Activated B cell treated with CpG ODN at 0.5 μM for 24 hours (primary cell): ENCODE results near the gene MACROD2. TPM values are rescaled to one million over a fixed set of nuclear protein-coding genes. Genes with fewer than 3 reads are reported as not detected.

Source experiments
- ATAC-seq: fragments of 200-7000 bp; cut with Tn5 transposase; one replicate; pipeline ENCODE4 v1.10.0; 2021; ENCODE audit warnings: low read depth, mild to moderate bottlenecking, moderate library complexity
- CTCF ChIA-PET: fragments of 350-600 bp; sonication (Branson Sonifier 250); formaldehyde crosslinking; loops from one replicate; lab custom pipeline; 2021; ENCODE audit warnings: antibody characterized with exemption; lab: Charles Lee
- POLR2A ChIA-PET: fragments of 350-600 bp; sonication (Branson Sonifier 250); formaldehyde crosslinking; loops from one replicate; lab custom pipeline; 2021; ENCODE audit warnings: antibody characterized with exemption; lab: Charles Lee
- DNase-seq: peaks from one replicate; pipeline ENCODE4 v3.0.0; 2022
- H3K27ac Mint-ChIP-seq: one replicate; pipeline ENCODE4 v1.8.0; 2020; ENCODE audit warnings: mixed read lengths
- H3K27me3 Mint-ChIP-seq: one replicate; pipeline ENCODE4 v1.8.0; 2021; ENCODE audit warnings: mixed read lengths
- H3K36me3 Mint-ChIP-seq: one replicate; pipeline ENCODE4 v1.8.0; 2021; ENCODE audit warnings: low read depth, mixed read lengths
- H3K4me1 Mint-ChIP-seq: one replicate; pipeline ENCODE4 v1.8.0; 2021; ENCODE audit warnings: mixed read lengths
- H3K4me3 Mint-ChIP-seq: one replicate; pipeline ENCODE4 v1.8.0; 2020; ENCODE audit warnings: mild to moderate bottlenecking, mixed read lengths
- H3K9me3 Mint-ChIP-seq: one replicate; pipeline ENCODE4 v1.8.0; 2020; ENCODE audit warnings: mixed read lengths
- intact Hi-C: fragments of 100-400 bp; cut with micrococcal nuclease; formaldehyde crosslinking; loops from one replicate; pipeline ENCODE4 v1.15.1; 2024
- total RNA-seq: library from RNA; stranded (reverse); gene quantifications from 2 replicates; pipeline ENCODE4 v1.2.3, GENCODE V29; 2022
- TF ChIP-seq, protein P1 (sequence below): fragments of 200-600 bp; IDR thresholded peaks from one replicate; pipeline ENCODE4 v1.8.0; 2022; ENCODE audit warnings: antibody characterized with exemption, mild to moderate bottlenecking

MACROD2 gene
- total RNA-seq, 1 donor from 2014 or later: 55.1 TPM

DNA sequence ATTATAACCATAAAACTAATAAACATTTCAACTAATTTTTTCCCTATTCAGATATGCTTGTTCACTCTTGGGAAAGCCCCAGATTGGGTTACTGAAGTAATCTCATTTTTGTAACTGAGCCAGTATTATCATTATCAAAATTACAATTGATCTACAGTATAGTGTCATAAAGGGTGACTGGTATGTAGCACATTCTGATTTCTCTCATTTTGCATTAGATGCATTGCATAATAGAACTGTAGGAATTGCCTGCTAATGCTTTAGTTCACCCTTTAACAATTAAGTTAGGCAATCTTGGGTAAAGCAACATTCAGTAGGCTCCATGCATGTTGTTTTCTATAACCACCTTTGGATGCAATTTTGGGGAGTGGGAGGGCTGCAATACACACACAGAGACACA lies 492.9 kb downstream of the MACROD2 start:
- Mint-ChIP-seq H3K27ac (no peak overlapping the region), H3K4me3 (no peak overlapping the region), H3K4me1 (no peaks in the 10 kb centered on the region), H3K36me3 (no peaks in the 10 kb centered on the region), H3K27me3 (no peaks in the 10 kb centered on the region), H3K9me3 (no peaks in the 10 kb centered on the region)
- intact Hi-C loops: no loop called here
- POLR2A ChIA-PET: no interaction called here
- CTCF ChIA-PET: no interaction called here
- ATAC-seq: no peak
- DNase-seq: no peak
- TF ChIP-seq, protein P1, sequence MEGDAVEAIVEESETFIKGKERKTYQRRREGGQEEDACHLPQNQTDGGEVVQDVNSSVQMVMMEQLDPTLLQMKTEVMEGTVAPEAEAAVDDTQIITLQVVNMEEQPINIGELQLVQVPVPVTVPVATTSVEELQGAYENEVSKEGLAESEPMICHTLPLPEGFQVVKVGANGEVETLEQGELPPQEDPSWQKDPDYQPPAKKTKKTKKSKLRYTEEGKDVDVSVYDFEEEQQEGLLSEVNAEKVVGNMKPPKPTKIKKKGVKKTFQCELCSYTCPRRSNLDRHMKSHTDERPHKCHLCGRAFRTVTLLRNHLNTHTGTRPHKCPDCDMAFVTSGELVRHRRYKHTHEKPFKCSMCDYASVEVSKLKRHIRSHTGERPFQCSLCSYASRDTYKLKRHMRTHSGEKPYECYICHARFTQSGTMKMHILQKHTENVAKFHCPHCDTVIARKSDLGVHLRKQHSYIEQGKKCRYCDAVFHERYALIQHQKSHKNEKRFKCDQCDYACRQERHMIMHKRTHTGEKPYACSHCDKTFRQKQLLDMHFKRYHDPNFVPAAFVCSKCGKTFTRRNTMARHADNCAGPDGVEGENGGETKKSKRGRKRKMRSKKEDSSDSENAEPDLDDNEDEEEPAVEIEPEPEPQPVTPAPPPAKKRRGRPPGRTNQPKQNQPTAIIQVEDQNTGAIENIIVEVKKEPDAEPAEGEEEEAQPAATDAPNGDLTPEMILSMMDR: no peak

DNA sequence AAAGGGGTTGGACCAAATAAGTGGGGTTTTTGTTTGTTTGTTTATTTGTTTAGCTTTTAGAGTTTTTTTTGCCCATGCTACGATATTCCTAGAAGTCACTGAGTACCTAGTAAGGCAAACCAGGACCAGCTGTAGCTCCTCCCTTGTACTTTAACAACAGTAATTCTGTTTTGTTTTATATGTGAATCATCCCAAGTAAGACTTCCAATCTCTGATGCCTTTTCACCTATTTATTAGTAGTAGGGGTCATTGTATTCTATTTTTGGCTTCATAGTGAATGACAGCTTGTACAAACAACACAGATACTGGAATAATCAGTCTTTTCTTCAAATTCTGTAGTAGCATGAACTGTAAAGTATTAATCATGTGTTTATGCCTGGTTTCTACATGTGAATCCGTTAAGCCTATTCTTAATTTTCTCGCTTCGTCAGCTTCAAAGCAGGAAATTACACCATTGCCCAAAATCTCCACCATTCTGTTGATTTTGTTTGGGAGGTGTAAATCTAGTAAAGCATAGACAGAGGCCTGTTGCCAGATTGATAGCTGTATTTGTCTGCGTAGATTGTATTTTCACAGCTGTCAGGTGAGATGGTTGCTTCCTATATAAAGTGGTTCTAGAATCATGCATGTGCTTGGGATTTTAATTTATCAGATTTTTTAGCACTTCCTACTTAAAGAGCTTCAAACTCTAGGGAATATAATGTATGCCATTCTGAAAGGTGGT lies 493.6 kb downstream of the MACROD2 start:
- H3K9me3 Mint-ChIP-seq: no peaks in the 10 kb centered on the region
- ChIA-PET POLR2A (no interaction called here), CTCF (no interaction called here)
- ATAC-seq (no peak), DNase-seq (no peak)
- no peaks in the 10 kb centered on the region for H3K36me3 Mint-ChIP-seq
- TF ChIP-seq, protein P1: no peak
- H3K27ac Mint-ChIP-seq: no peak overlapping the region
- no peaks in the 10 kb centered on the region for H3K27me3 Mint-ChIP-seq
- no peaks in the 10 kb centered on the region for H3K4me1 Mint-ChIP-seq
- intact Hi-C loops: no loop called here
- H3K4me3 Mint-ChIP-seq: no peak overlapping the region

DNA sequence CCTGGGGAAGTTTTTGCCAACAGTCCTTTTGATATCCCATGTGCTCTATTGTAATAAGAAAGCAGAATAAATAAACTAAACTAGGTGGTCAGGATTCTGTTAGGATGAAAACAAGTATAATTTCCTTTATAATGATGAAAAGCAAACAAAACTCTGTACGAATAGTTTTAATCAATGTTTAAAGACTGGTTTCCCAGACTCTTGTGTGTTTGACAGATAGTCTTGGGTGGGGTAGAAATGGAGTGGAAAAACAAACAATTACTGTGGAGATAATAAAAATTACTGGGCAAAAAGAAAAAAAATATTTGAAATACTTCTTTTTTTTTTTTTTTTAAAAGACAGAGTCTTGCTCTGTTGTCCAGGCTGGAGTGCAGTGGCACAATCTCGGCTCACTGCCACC lies 494.2 kb downstream of the MACROD2 start:
- DNase-seq: no peak
- Mint-ChIP-seq H3K36me3 (no peaks in the 10 kb centered on the region), H3K9me3 (no peaks in the 10 kb centered on the region), H3K27ac (no peak overlapping the region), H3K4me3 (no peak overlapping the region), H3K4me1 (no peaks in the 10 kb centered on the region), H3K27me3 (no peaks in the 10 kb centered on the region)
- POLR2A ChIA-PET: no interaction called here
- intact Hi-C loops: no loop called here
- CTCF ChIA-PET: no interaction called here
- TF ChIP-seq, protein P1: no peak
- ATAC-seq: no peak

DNA sequence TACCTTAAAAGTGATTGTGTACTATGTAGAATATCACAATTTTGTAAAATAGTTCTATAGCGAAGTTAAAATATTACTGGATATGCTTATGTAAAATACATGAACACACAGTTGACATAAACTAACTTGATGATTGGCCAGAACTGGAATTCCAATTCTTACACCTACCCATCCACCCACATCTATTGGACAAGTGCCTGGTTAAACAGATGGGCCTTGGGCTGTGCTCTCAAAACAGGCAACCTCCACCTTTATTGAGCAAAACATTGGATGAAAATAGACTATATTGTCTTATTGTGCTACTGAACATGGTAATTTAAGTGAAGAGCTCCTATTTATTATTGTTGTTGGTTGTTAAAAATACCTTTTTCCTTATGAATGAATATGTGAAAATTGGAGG lies 496.1 kb downstream of the MACROD2 start:
- H3K4me3 Mint-ChIP-seq: no peak overlapping the region
- no peaks in the 10 kb centered on the region for H3K36me3 Mint-ChIP-seq
- no peaks in the 10 kb centered on the region for H3K4me1 Mint-ChIP-seq
- ChIA-PET POLR2A (no interaction called here), CTCF (no interaction called here)
- no peaks in the 10 kb centered on the region for H3K27me3 Mint-ChIP-seq
- no peak overlapping the region for H3K27ac Mint-ChIP-seq
- ATAC-seq: no peak
- no peak for DNase-seq
- TF ChIP-seq, protein P1: no peak
- intact Hi-C loops: no loop called here
- no peaks in the 10 kb centered on the region for H3K9me3 Mint-ChIP-seq

DNA sequence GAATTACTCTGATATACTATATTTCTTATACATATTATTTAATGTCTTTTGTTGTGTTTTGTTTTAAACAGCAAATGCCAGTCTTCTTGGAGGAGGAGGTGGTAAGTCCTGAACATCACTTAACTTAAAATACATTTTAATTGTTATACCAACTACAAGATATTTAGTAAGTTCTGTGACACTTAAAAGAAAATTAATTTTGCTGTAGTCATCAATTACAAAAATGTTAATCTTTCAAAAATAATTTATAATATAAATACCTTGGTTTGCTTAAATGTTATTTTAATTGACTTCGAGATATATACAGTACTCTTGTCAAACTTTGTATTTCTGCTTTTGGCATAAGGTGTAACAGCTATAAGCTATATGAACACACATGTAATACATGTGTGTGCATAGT lies 498.1 kb downstream of the MACROD2 start:
- no peaks in the 10 kb centered on the region for H3K4me1 Mint-ChIP-seq
- ATAC-seq: no peak

More for the DNA sequence above, 498.1 kb downstream of the MACROD2 start:
- H3K27ac Mint-ChIP-seq: no peak overlapping the region
- no peaks in the 10 kb centered on the region for H3K9me3 Mint-ChIP-seq
- CTCF ChIA-PET: no interaction called here
- POLR2A ChIA-PET: no interaction called here
- no peak for DNase-seq
- intact Hi-C loops: no loop called here
- TF ChIP-seq, protein P1: no peak
- no peaks in the 10 kb centered on the region for H3K27me3 Mint-ChIP-seq
- H3K4me3 Mint-ChIP-seq: no peak overlapping the region
- H3K36me3 Mint-ChIP-seq: no peaks in the 10 kb centered on the region
